ENCODE measurements around the gene QSOX1.
A peak's percentile ranks its signal among the peaks of the same experiment; 100 is the strongest.

The QSOX1 gene

GRCh38 chr1:180171691-180172090 lies 17.0 kb downstream of the QSOX1 start:
- DNase-seq (ENCODE audit: low spot score): no peak

GRCh38 chr1:180173451-180173850 lies 18.8 kb downstream of the QSOX1 start:
- DNase-seq (ENCODE audit: low spot score): no peak

- no peak for DNase-seq (ENCODE audit: low spot score)
Measured at GRCh38 chr1:180173952-180174351, 19.3 kb downstream of the QSOX1 start.

GRCh38 chr1:180175291-180175690 lies 20.6 kb downstream of the QSOX1 start:
- DNase-seq (ENCODE audit: low spot score): no peak

GRCh38 chr1:180175806-180176205 lies 21.1 kb downstream of the QSOX1 start:
- DNase-seq (ENCODE audit: low spot score): no peak

GRCh38 chr1:180176965-180177364 lies 22.3 kb downstream of the QSOX1 start:
- no peak for DNase-seq (ENCODE audit: low spot score)

- no peak for DNase-seq (ENCODE audit: low spot score)
Measured at GRCh38 chr1:180177931-180178330, 23.3 kb downstream of the QSOX1 start.

- DNase-seq (ENCODE audit: low spot score): peak; percentile 48
Measured at GRCh38 chr1:180178511-180179161, 24.0 kb downstream of the QSOX1 start.

- DNase-seq (ENCODE audit: low spot score): no peak
Measured at GRCh38 chr1:180179162-180179957, 24.7 kb downstream of the QSOX1 start.

GRCh38 chr1:180181048-180181447 lies 26.4 kb downstream of the QSOX1 start:
- DNase-seq (ENCODE audit: low spot score): no peak

- no peak for DNase-seq (ENCODE audit: low spot score)
Measured at GRCh38 chr1:180181996-180182642, 27.4 kb downstream of the QSOX1 start.

GRCh38 chr1:180182643-180183311 lies 28.1 kb downstream of the QSOX1 start:
- no peak for DNase-seq (ENCODE audit: low spot score)

- DNase-seq (ENCODE audit: low spot score): no peak
Measured at GRCh38 chr1:180183426-180183825, 28.8 kb downstream of the QSOX1 start.

GRCh38 chr1:180184041-180184440 lies 29.4 kb downstream of the QSOX1 start:
- no peak for DNase-seq (ENCODE audit: low spot score)

- DNase-seq (ENCODE audit: low spot score): no peak
Measured at GRCh38 chr1:180185281-180185680, 30.6 kb downstream of the QSOX1 start.

GRCh38 chr1:180185971-180186645 lies 31.4 kb downstream of the QSOX1 start:
- DNase-seq (ENCODE audit: low spot score): no peak

GRCh38 chr1:180186831-180187230 lies 32.2 kb downstream of the QSOX1 start:
- DNase-seq (ENCODE audit: low spot score): no peak

GRCh38 chr1:180187626-180188025 lies 33.0 kb downstream of the QSOX1 start:
- no peak for DNase-seq (ENCODE audit: low spot score)

- peak; percentile 43 for DNase-seq (ENCODE audit: low spot score)
Measured at GRCh38 chr1:180188091-180188506, 33.4 kb downstream of the QSOX1 start.

- DNase-seq (ENCODE audit: low spot score): no peak
Measured at GRCh38 chr1:180188684-180189175, 34.1 kb downstream of the QSOX1 start.

GRCh38 chr1:180190091-180190490 lies 35.4 kb downstream of the QSOX1 start:
- no peak for DNase-seq (ENCODE audit: low spot score)

- DNase-seq (ENCODE audit: low spot score): no peak
Measured at GRCh38 chr1:180192172-180192571, 37.5 kb downstream of the QSOX1 start.

Measured in LoVo (cell line).